SK-N-SH (cell line): ENCODE data around the gene SV2B. TPM values are rescaled to one million over a fixed set of nuclear protein-coding genes. Genes with fewer than 3 reads are reported as not detected.

Source experiments
- CTCF ChIA-PET: fragments of 300-600, 350-600 bp; formaldehyde crosslinking; extraction: SDS; loops from one replicate; lab custom pipeline; 2021; lab: Yijun Ruan, JAX
- POLR2A ChIA-PET: fragments of 350-600 bp; sonication (Branson Sonifier 250); formaldehyde crosslinking; extraction: SDS; loops from one replicate; lab custom pipeline; 2020; ENCODE audit warnings: antibody characterized with exemption, inconsistent platforms; lab: Yijun Ruan, JAX
- DNase-seq: peaks from one replicate; pipeline ENCODE4 v3.0.0; 2012
- H2AFZ ChIP-seq: fragments of 200-600 bp; sonication (generic); 2 replicates; pipeline ENCODE4 v1.8.1; 2016; ENCODE audit warnings: antibody characterized with exemption, mild to moderate bottlenecking, low read depth
- H3F3A ChIP-seq: fragments of 200-600 bp; sonication (generic); replicated peaks from 2 replicates; pipeline ENCODE3; 2016; ENCODE audit warnings: antibody characterized with exemption, mild to moderate bottlenecking; ENCODE audit not compliant: insufficient read depth
- H3K27ac ChIP-seq, 2 experiments: fragments of 200-500 bp in 1 of 2; fragments of 200-600 bp in 1 of 2; sonication (Bioruptor generic) in 1 of 2; sonication (generic), shearing (Covaris generic) in 1 of 2; 2 replicates each; pipeline versions ENCODE4 v1.5.1 to v1.6.1; 2014 to 2016; ENCODE audit warnings: low read depth in 2 of 2, inconsistent platforms in 1 of 2, low read length in 1 of 2, mild to moderate bottlenecking in 1 of 2, mixed read lengths in 1 of 2
- H3K27me3 ChIP-seq: fragments of 200-600 bp; sonication (generic), shearing (Covaris generic); 2 replicates; pipeline ENCODE4 v1.6.1; 2016; ENCODE audit warnings: mixed run types; ENCODE audit not compliant: insufficient read depth
- H3K36me3 ChIP-seq, 2 experiments: fragments of 200-500 bp in 1 of 2; fragments of 200-600 bp in 1 of 2; sonication (Bioruptor generic) in 1 of 2; sonication (generic) in 1 of 2; replicated peaks in 1 of 2; 2 replicates each; pipeline versions ENCODE3 to v1.5.1; 2014 to 2016; ENCODE audit warnings: low read length in 1 of 2, mild to moderate bottlenecking in 1 of 2; ENCODE audit not compliant: insufficient read depth in 2 of 2, control insufficient read depth in 1 of 2
- H3K4me1 ChIP-seq, 2 experiments: fragments of 200-500 bp in 1 of 2; fragments of 200-600 bp in 1 of 2; sonication (Bioruptor generic) in 1 of 2; sonication (generic), shearing (Covaris generic) in 1 of 2; 2 replicates each; pipeline versions ENCODE4 v1.5.1 to v1.6.1; 2014 to 2016; ENCODE audit warnings: low read depth in 1 of 2, low read length in 1 of 2, mixed run types in 1 of 2; ENCODE audit not compliant: insufficient read depth in 2 of 2, control insufficient read depth in 1 of 2
- H3K4me2 ChIP-seq: fragments of 200-600 bp; sonication (generic), shearing (Covaris generic); 2 replicates; pipeline ENCODE4 v1.6.1; 2017; ENCODE audit warnings: mixed run types
- H3K4me3 ChIP-seq, 2 experiments: fragments of 200-500 bp in 1 of 2; fragments of 200-600 bp in 1 of 2; sonication (Bioruptor generic) in 1 of 2; sonication (generic), shearing (Covaris generic) in 1 of 2; 2 replicates each; pipeline versions ENCODE4 v1.5.1 to v1.8.1; 2014 to 2016; ENCODE audit warnings: low read depth in 2 of 2, inconsistent platforms in 1 of 2, low read length in 1 of 2, mild to moderate bottlenecking in 1 of 2, mixed read lengths in 1 of 2, moderate library complexity in 1 of 2
- H3K79me2 ChIP-seq: fragments of 200-600 bp; sonication (generic); 2 replicates; pipeline ENCODE4 v1.8.1; 2017; ENCODE audit warnings: mild to moderate bottlenecking; ENCODE audit not compliant: insufficient read depth
- H3K9ac ChIP-seq: fragments of 200-600 bp; sonication (generic); 2 replicates; pipeline ENCODE4 v1.6.1; 2017; ENCODE audit warnings: mixed run types
- H3K9me2 ChIP-seq: fragments of 200-600 bp; sonication (generic); 2 replicates; pipeline ENCODE4 v1.6.1; 2017; ENCODE audit warnings: mixed run types
- H3K9me3 ChIP-seq: fragments of 200-600 bp; sonication (generic); 2 replicates; pipeline ENCODE4 v1.6.1; 2017; ENCODE audit warnings: mixed run types, mild to moderate bottlenecking, moderate library complexity
- H4K20me1 ChIP-seq: fragments of 200-600 bp; sonication (generic); 2 replicates; pipeline ENCODE4 v1.6.1; 2017; ENCODE audit warnings: mild to moderate bottlenecking, mixed run types; ENCODE audit not compliant: insufficient read depth
- CTCF ChIP-seq: fragments of 200-600 bp; sonication (generic); IDR thresholded peaks from 2 replicates; pipeline ENCODE4 v1.6.1; 2017; ENCODE audit warnings: antibody characterized with exemption, mild to moderate bottlenecking, moderate library complexity
- EP300 ChIP-seq, 2 experiments: IDR thresholded peaks; 2 replicates each; pipeline versions ENCODE4 v1.4.0 to v1.6.1; 2012; ENCODE audit warnings: borderline replicate concordance in 1 of 2, low read depth in 1 of 2, low read length in 1 of 2
- EZH2phosphoT487 ChIP-seq: fragments of 200-600 bp; sonication (generic); IDR thresholded peaks from 2 replicates; pipeline ENCODE4 v1.6.1; 2017; ENCODE audit warnings: low read depth, mixed run types, mild to moderate bottlenecking, antibody characterized with exemption, moderate library complexity, borderline replicate concordance
- FOXJ3 ChIP-seq: sonication (generic); formaldehyde crosslinking; IDR thresholded peaks from 2 replicates; pipeline ENCODE4 v1.5.1; 2020; ENCODE audit warnings: mild to moderate bottlenecking, missing genetic modification reagents
- FOXM1 ChIP-seq: IDR thresholded peaks from 2 replicates; pipeline ENCODE4 v1.4.0; 2012; ENCODE audit warnings: low read depth, mild to moderate bottlenecking
- GABPA ChIP-seq: IDR thresholded peaks from 2 replicates; pipeline ENCODE4 v1.4.0; 2012; ENCODE audit warnings: low read depth, mild to moderate bottlenecking
- GATA2 ChIP-seq: sonication (generic); formaldehyde crosslinking; IDR thresholded peaks from 2 replicates; pipeline ENCODE4 v1.5.0; 2020; ENCODE audit warnings: mild to moderate bottlenecking, missing genetic modification reagents
- IRF3 ChIP-seq: fragments of 150-350 bp; IDR thresholded peaks from 2 replicates; pipeline ENCODE4 v1.6.1; 2016; ENCODE audit warnings: mild to moderate bottlenecking, low read depth, low read length
- MEF2A ChIP-seq: IDR thresholded peaks from 2 replicates; pipeline ENCODE4 v1.4.0; 2012; ENCODE audit warnings: low read depth, borderline replicate concordance
- MXI1 ChIP-seq: IDR thresholded peaks from 2 replicates; pipeline ENCODE4 v1.6.1; 2012; ENCODE audit warnings: mild to moderate bottlenecking, low read depth, low read length, improper control_type of control experiment
- POLR2AphosphoS5 ChIP-seq: IDR thresholded peaks from 2 replicates; pipeline ENCODE4 v1.6.1; 2012; ENCODE audit warnings: low read depth, low read length
- RAD21 ChIP-seq: IDR thresholded peaks from 2 replicates; pipeline ENCODE4 v1.6.1; 2012; ENCODE audit warnings: mild to moderate bottlenecking, low read length
- RCOR1 ChIP-seq: fragments of 150-350 bp; IDR thresholded peaks from 2 replicates; pipeline ENCODE4 v1.6.1; 2017; ENCODE audit warnings: antibody characterized with exemption, low read length
- RFX5 ChIP-seq: IDR thresholded peaks from 2 replicates; pipeline ENCODE4 v1.6.1; 2012; ENCODE audit warnings: mild to moderate bottlenecking, improper control_type of control experiment, low read length
- SIN3A ChIP-seq: IDR thresholded peaks from 2 replicates; pipeline ENCODE4 v1.6.1; 2012; ENCODE audit warnings: low read depth, mild to moderate bottlenecking, low read length, moderate library complexity, borderline replicate concordance
- USF1 ChIP-seq: IDR thresholded peaks from 2 replicates; pipeline ENCODE4 v1.4.0; 2012; ENCODE audit warnings: low read depth, borderline replicate concordance
- USF2 ChIP-seq: fragments of 150-350 bp; IDR thresholded peaks from 2 replicates; pipeline ENCODE4 v1.6.1; 2017; ENCODE audit warnings: antibody characterized with exemption, low read length, low read depth, borderline replicate concordance
- YY1 ChIP-seq: IDR thresholded peaks from 2 replicates; pipeline ENCODE4 v1.4.0; 2012; ENCODE audit warnings: low read depth, mild to moderate bottlenecking
- ZBTB33 ChIP-seq: IDR thresholded peaks from 2 replicates; pipeline ENCODE4 v1.4.0; 2012; ENCODE audit warnings: low read depth, borderline replicate concordance
- WGBS: methylation state at CpG from one replicate; pipeline ENCODE4 v1.1.6; 2017; ENCODE audit warnings: low lambda C conversion rate; 5-methylcytosine and 5-hydroxymethylcytosine counted together
- polyA plus RNA-seq, 3 experiments: library from polyadenylated mRNA; depleted of rRNA; stranded (reverse); fragments of >200 nt; gene quantifications; 2 replicates each; pipeline ENCODE4 v1.2.3, GENCODE V29; 2012

The SV2B gene
- polyA plus RNA-seq, 1 of the 3 experiments (the other 2 are of a cell fraction) = not detected

- Histone ChIP-seq H3K9ac (no peak overlapping the region), H3K4me2 (no peak overlapping the region), H3K4me3 (no peak overlapping the region), H3K9me3 (no peaks in the 10 kb centered on the region), H3K9me2 (no peaks in the 10 kb centered on the region), H4K20me1 (no peaks in the 10 kb centered on the region), H3K36me3 (no peaks in the 10 kb centered on the region), H2AFZ (no peak overlapping the region), H3K4me1 (no peaks in the 10 kb centered on the region), H3K27ac (no peak overlapping the region), H3K79me2 (no peaks in the 10 kb centered on the region), H3F3A (no peaks in the 10 kb centered on the region), H3K27me3 (no peaks in the 10 kb centered on the region)
- POLR2A ChIA-PET = no interaction called here
- 46% methylated on average over 12 of the region's 12 CpGs for WGBS
- CTCF ChIA-PET = interaction anchor here (0.9 to 2.1 kb wide), 4 partner anchors 8 to 734 kb away, joined by 3 to 6 read pairs (median 4); partner anchors contain the start of gene SLCO3A1
- no peak for DNase-seq
- no peak for TF ChIP-seq USF2
- TF ChIP-seq, all 33 proteins: peak for 0
Observed at GRCh38 chr15:91118817-91119590, 18.9 kb downstream of the SV2B start.

- CTCF ChIA-PET = interaction anchor here (0.8 to 1.6 kb wide), 3 partner anchors 13 to 109 kb away, joined by 3 to 5 read pairs (median 3); no protein-coding TSS in a partner anchor
- no peaks in the 10 kb centered on the region for H4K20me1 ChIP-seq
Observed at GRCh38 chr15:91122296-91122695, 22.2 kb downstream of the SV2B start.

More at GRCh38 chr15:91122296-91122695, 22.2 kb downstream of the SV2B start:
- H2AFZ ChIP-seq = no peak overlapping the region
- H3F3A ChIP-seq = no peaks in the 10 kb centered on the region
- H3K36me3 ChIP-seq = no peaks in the 10 kb centered on the region
- H3K4me2 ChIP-seq = no peak overlapping the region
- POLR2A ChIA-PET = no interaction called here
- H3K9ac ChIP-seq = no peak overlapping the region
- H3K9me3 ChIP-seq = no peaks in the 10 kb centered on the region
- WGBS = 13% methylated on average over 1 of the region's 1 CpG
- H3K4me1 ChIP-seq = no peaks in the 10 kb centered on the region
- H3K27ac ChIP-seq = no peak overlapping the region
- no peak for DNase-seq
- H3K4me3 ChIP-seq = no peak overlapping the region
- no peak for TF ChIP-seq FOXM1
- no peak for TF ChIP-seq EZH2phosphoT487
- no peak for TF ChIP-seq YY1
- TF ChIP-seq GABPA = no peak
- no peak for TF ChIP-seq MEF2A
- no peak for TF ChIP-seq RFX5
- no peak for TF ChIP-seq CTCF
- TF ChIP-seq FOXJ3 = no peak
- no peak for TF ChIP-seq POLR2AphosphoS5
- TF ChIP-seq RCOR1 = no peak
- no peak for TF ChIP-seq GATA2
- no peak for TF ChIP-seq ZBTB33
- no peak for TF ChIP-seq EP300 (IDR thresholded peaks at IDR 0.05; ENCODE audit: borderline replicate concordance in 1 of 2, low read depth in 1 of 2, low read length in 1 of 2)
- no peak for TF ChIP-seq RAD21
- TF ChIP-seq USF1 = no peak
- TF ChIP-seq MXI1 = no peak
- TF ChIP-seq SIN3A = no peak
- no peak for TF ChIP-seq IRF3
- no peaks in the 10 kb centered on the region for H3K79me2 ChIP-seq
- H3K9me2 ChIP-seq = no peaks in the 10 kb centered on the region
- no peaks in the 10 kb centered on the region for H3K27me3 ChIP-seq
